K562 (cell line): ENCODE results near the gene LRRTM4. TPM values are rescaled to one million over a fixed set of nuclear protein-coding genes. Genes with fewer than 3 reads are reported as not detected.

Experiments used
- ATAC-seq: fragments of 200-7000 bp; cut with Tn5 transposase; 3 replicates; pipeline ENCODE4 v1.9.1; 2020; ENCODE audit warnings: moderate library complexity
- BruUV-seq: library from RNA; stranded (reverse); fragments of 400-500 nt; replicated peaks from 2 replicates; lab custom pipeline; 2021; lab: Mats Ljungman, UMichigan
- CTCF ChIA-PET: fragments of 300-600 bp; formaldehyde crosslinking; extraction: SDS; loops from one replicate; lab custom pipeline; 2021; ENCODE audit warnings: low intra/inter-chr PET ratio; lab: Yijun Ruan, JAX
- POLR2A ChIA-PET: fragments of 300-600, 350-650 bp; sonication (Branson Sonifier 250); formaldehyde crosslinking; extraction: SDS; loops from one replicate; lab custom pipeline; 2021; ENCODE audit warnings: antibody characterized with exemption, inconsistent platforms; lab: Yijun Ruan, JAX
- DNase-seq, 4 experiments: peaks; one replicate each; pipeline versions ENCODE4 v3.0.0 to v3.0.0-alpha.2; 2011 to 2018; ENCODE audit warnings: low spot score in 3 of 4, mixed read lengths in 3 of 4; ENCODE audit errors: extremely low read depth in 1 of 4
- FAIRE-seq: peaks from 2 replicates; lab custom pipeline; 2011; peaks lifted over from hg19 to GRCh38; lab: Jason Lieb, UNC
- H2AFZ ChIP-seq: 2 replicates; pipeline ENCODE4 v1.6.0; 2011; ENCODE audit warnings: low read depth, low read length, control low read depth, inconsistent platforms
- H3K27ac ChIP-seq: fragments of 200-600 bp; 3 replicates; pipeline ENCODE4 v1.8.0; 2011; ENCODE audit warnings: low read depth, mild to moderate bottlenecking, control low read depth, inconsistent platforms, low read length, moderate library complexity, mixed read lengths; ENCODE audit errors: extremely low read depth
- H3K27me3 ChIP-seq, 2 experiments: fragments of 300-600 bp in 1 of 2; 2 replicates in 1 of 2; 3 replicates in 1 of 2; pipeline versions ENCODE4 v1.6.0 to v1.8.0; 2011; ENCODE audit warnings: inconsistent platforms in 2 of 2, low read length in 2 of 2, mild to moderate bottlenecking in 1 of 2, mixed read lengths in 1 of 2, moderate library complexity in 1 of 2; ENCODE audit not compliant: control insufficient read depth in 2 of 2, insufficient read depth in 2 of 2
- H3K36me3 ChIP-seq: fragments of 300-600 bp; 3 replicates; pipeline ENCODE4 v1.8.0; 2011; ENCODE audit warnings: mild to moderate bottlenecking, low read length, inconsistent platforms; ENCODE audit not compliant: control insufficient read depth, insufficient read depth
- H3K4me1 ChIP-seq, 2 experiments: fragments of 200-600 bp in 1 of 2; replicated peaks in 1 of 2; 2 replicates in 1 of 2; 3 replicates in 1 of 2; pipeline versions ENCODE4 v1.5.1 to v1.8.0; 2011; ENCODE audit warnings: inconsistent platforms in 2 of 2, low read length in 2 of 2, mild to moderate bottlenecking in 1 of 2, mixed read lengths in 1 of 2, moderate library complexity in 1 of 2; ENCODE audit not compliant: control insufficient read depth in 2 of 2, insufficient read depth in 2 of 2
- H3K4me2 ChIP-seq: 2 replicates; pipeline ENCODE4 v1.6.1; 2011; ENCODE audit warnings: low read length, control low read depth, inconsistent platforms, mixed read lengths; ENCODE audit not compliant: insufficient read depth
- H3K4me3 ChIP-seq: fragments of 200-600 bp; sonication (generic), shearing (Covaris generic); 2 replicates; pipeline ENCODE4 v1.5.1; 2016; ENCODE audit warnings: control low read depth, inconsistent platforms
- H3K79me2 ChIP-seq: fragments of 200-600 bp; 3 replicates; pipeline ENCODE4 v1.8.0; 2011; ENCODE audit warnings: low read length, inconsistent platforms; ENCODE audit not compliant: control insufficient read depth, insufficient read depth
- H3K9ac ChIP-seq, 2 experiments: 2 replicates each; pipeline versions ENCODE4 v1.6.0 to v1.6.1; 2011; ENCODE audit warnings: low read depth in 2 of 2, low read length in 2 of 2, control low read depth in 1 of 2, inconsistent platforms in 1 of 2, mild to moderate bottlenecking in 1 of 2, mixed read lengths in 1 of 2; ENCODE audit not compliant: insufficient read depth in 1 of 2
- H3K9me1 ChIP-seq: one replicate; pipeline ENCODE4 v1.6.0; 2011; ENCODE audit warnings: inconsistent platforms, mild to moderate bottlenecking, low read length, moderate library complexity; ENCODE audit not compliant: control insufficient read depth, insufficient read depth
- H3K9me3 ChIP-seq: replicated peaks from 2 replicates; pipeline ENCODE4 v1.5.1; 2011; ENCODE audit warnings: low read depth, low read length, inconsistent platforms; ENCODE audit not compliant: control insufficient read depth, insufficient read depth
- H4K20me1 ChIP-seq: replicated peaks from 2 replicates; pipeline ENCODE4 v1.6.1; 2011; ENCODE audit warnings: low read length, inconsistent platforms, mixed read lengths; ENCODE audit not compliant: control insufficient read depth, insufficient read depth
- BRF1 ChIP-seq: IDR thresholded peaks from 3 replicates; pipeline ENCODE4 v1.6.1; 2011; ENCODE audit warnings: borderline replicate concordance, mild to moderate bottlenecking; ENCODE audit not compliant: insufficient read length; ENCODE audit errors: extremely low read depth
- CHD4 ChIP-seq: fragments of 200-600 bp; sonication (generic); IDR thresholded peaks from 3 replicates; pipeline ENCODE4 v1.6.1; 2012; ENCODE audit warnings: low read depth, mild to moderate bottlenecking, mixed read lengths, low read length, inconsistent platforms; ENCODE audit not compliant: insufficient read depth, insufficient replicate concordance, poor library complexity, severe bottlenecking
- GABPB1 ChIP-seq: sonication (generic); formaldehyde crosslinking; IDR thresholded peaks from 2 replicates; pipeline ENCODE4 v1.8.0; 2022; ENCODE audit warnings: mild to moderate bottlenecking, missing genetic modification reagents
- JUNB ChIP-seq: fragments of 450-650 bp; formaldehyde crosslinking; conservative IDR thresholded peaks from 2 replicates; pipeline ENCODE4 v1.4.0; 2020; ENCODE audit warnings: mild to moderate bottlenecking
- NFRKB ChIP-seq: fragments of 450-650 bp; IDR thresholded peaks from 2 replicates; pipeline ENCODE4 v1.6.1; 2016; ENCODE audit warnings: low read depth
- SRSF3 ChIP-seq: fragments of 200-400 bp; formaldehyde crosslinking; IDR thresholded peaks from 2 replicates; pipeline ENCODE4 v1.6.1; 2016; ENCODE audit warnings: mild to moderate bottlenecking, low read length, moderate library complexity; ENCODE audit not compliant: insufficient read depth
- TAL1 ChIP-seq: fragments of 450-650 bp; IDR thresholded peaks from 2 replicates; pipeline ENCODE4 v1.6.1; 2016; ENCODE audit warnings: mild to moderate bottlenecking
- THAP12 ChIP-seq: fragments of 250-450 bp; sonication (Bioruptor Pico); IDR thresholded peaks from 2 replicates; pipeline ENCODE4 v1.9.0; 2021; ENCODE audit warnings: mild to moderate bottlenecking, inconsistent platforms
- ZEB2 ChIP-seq: fragments of 450-650 bp; IDR thresholded peaks from 2 replicates; pipeline ENCODE4 v1.6.1; 2016
- ZNF224 ChIP-seq: sonication (generic); formaldehyde crosslinking; IDR thresholded peaks from 2 replicates; pipeline ENCODE4 v1.8.0; 2022; ENCODE audit warnings: mild to moderate bottlenecking, missing genetic modification reagents
- in situ Hi-C: fragments of 300-500 bp; cut with MboI; formaldehyde crosslinking; loops from 4 replicates; pipeline ENCODE4 v1.15.0; 2018; ENCODE audit warnings: inconsistent platforms, mixed read lengths
- intact Hi-C: fragments of 100-400 bp; cut with micrococcal nuclease; formaldehyde crosslinking; loops from 2 replicates; pipeline ENCODE4 v1.14.2; 2022
- polyA plus RNA-seq, 8 experiments: library from polyadenylated mRNA; depleted of rRNA in 4 of 8; stranded (reverse) in 5 of 8; unstranded in 3 of 8; fragments of >200 nt; fragmentation: Nextera tagmentation in 2 of 8; fragmentation: Illumina TruSeq in 1 of 8; extraction: Ambion mirVana in 2 of 8; extraction: Trizol in 1 of 8; gene quantifications; 2 replicates each; pipeline versions ENCODE4 v1.2.1 to v1.2.3, GENCODE V29; 2011 to 2014; ENCODE audit warnings: inconsistent platforms in 1 of 8, missing spikeins in 1 of 8
- total RNA-seq, 7 experiments: library from RNA; depleted of rRNA in 6 of 7; stranded (reverse); fragments of >200 nt in 6 of 7; fragmentation: Illumina TruSeq in 2 of 7; extraction: Trizol in 2 of 7; gene quantifications; 2 replicates each; pipeline versions ENCODE4 v1.2.1 to v1.2.3, GENCODE V29; 2011 to 2021; ENCODE audit warnings: low replicate concordance in 1 of 7
- TF ChIP-seq, protein P1 (sequence below), 2 experiments: IDR thresholded peaks; 2 replicates each; pipeline ENCODE4 v1.6.1; 2011; ENCODE audit warnings: borderline replicate concordance in 1 of 2, control low read depth in 1 of 2, low read depth in 1 of 2, low read length in 1 of 2, mild to moderate bottlenecking in 1 of 2, mixed read lengths in 1 of 2, moderate library complexity in 1 of 2; ENCODE audit not compliant: insufficient read depth in 1 of 2, insufficient read length in 1 of 2, poor library complexity in 1 of 2, severe bottlenecking in 1 of 2; ENCODE audit errors: extremely low read depth in 1 of 2

The LRRTM4 gene
- total and polyA plus RNA-seq, 9 of the 15 experiments (the other 6 are each of a cell fraction or from before 2014, with no cell fraction given) = 0.04 TPM; not detected in 6

- H3K4me2 ChIP-seq = no peak overlapping the region
- H3K79me2 ChIP-seq = no peaks in the 10 kb centered on the region
- FAIRE-seq (no peak), DNase-seq (no peak), ATAC-seq (no peak)
- intact Hi-C loops (no loop called here), in situ Hi-C loops (no loop called here)
- H3K27me3 ChIP-seq = no peaks in the 10 kb centered on the region
- CTCF ChIA-PET = no interaction called here
- H3K27ac ChIP-seq = no peak overlapping the region
- no peaks in the 10 kb centered on the region for H3K4me1 ChIP-seq
- no peaks in the 10 kb centered on the region for H4K20me1 ChIP-seq
- no peak overlapping the region for H2AFZ ChIP-seq
- POLR2A ChIA-PET = no interaction called here
- TF ChIP-seq TAL1 (no peak), ZEB2 (no peak), GABPB1 (CRISPR knock-in tag) (no peak), BRF1 (no peak), JUNB (CRISPR knock-in tag) (no peak), CHD4 (no peak), ZNF224 (CRISPR knock-in tag) (no peak), SRSF3 (no peak), NFRKB (no peak), THAP12 (CRISPR knock-in tag) (no peak)
- TF ChIP-seq, protein P1, sequence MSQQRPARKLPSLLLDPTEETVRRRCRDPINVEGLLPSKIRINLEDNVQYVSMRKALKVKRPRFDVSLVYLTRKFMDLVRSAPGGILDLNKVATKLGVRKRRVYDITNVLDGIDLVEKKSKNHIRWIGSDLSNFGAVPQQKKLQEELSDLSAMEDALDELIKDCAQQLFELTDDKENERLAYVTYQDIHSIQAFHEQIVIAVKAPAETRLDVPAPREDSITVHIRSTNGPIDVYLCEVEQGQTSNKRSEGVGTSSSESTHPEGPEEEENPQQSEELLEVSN (IDR thresholded peaks at IDR 0.05; ENCODE audit: borderline replicate concordance in 1 of 2, extremely low read depth in 1 of 2, insufficient read depth in 1 of 2, insufficient read length in 1 of 2, low read depth in 1 of 2, low read length in 1 of 2, poor library complexity in 1 of 2, severe bottlenecking in 1 of 2) = no peak
- no peak overlapping the region for H3K9ac ChIP-seq
- BruUV-seq = no TSS peak
- no peaks in the 10 kb centered on the region for H3K9me1 ChIP-seq
- H3K36me3 ChIP-seq = no peaks in the 10 kb centered on the region
- no peaks in the 10 kb centered on the region for H3K9me3 ChIP-seq
- no peak overlapping the region for H3K4me3 ChIP-seq
Observed at GRCh38 chr2:77372636-77373035, 149.5 kb downstream of the LRRTM4 start.
